Measurements from ENCODE around the gene ZNF808. TPM values are rescaled to one million over a fixed set of nuclear protein-coding genes. Genes with fewer than 3 reads are reported as not detected.

Gene ZNF808
- total and polyA plus RNA-seq, 2 of the 13 experiments (the other 11 are each of a cell fraction or from before 2014, with no cell fraction given): 3.0 to 7.4 TPM

DNA sequence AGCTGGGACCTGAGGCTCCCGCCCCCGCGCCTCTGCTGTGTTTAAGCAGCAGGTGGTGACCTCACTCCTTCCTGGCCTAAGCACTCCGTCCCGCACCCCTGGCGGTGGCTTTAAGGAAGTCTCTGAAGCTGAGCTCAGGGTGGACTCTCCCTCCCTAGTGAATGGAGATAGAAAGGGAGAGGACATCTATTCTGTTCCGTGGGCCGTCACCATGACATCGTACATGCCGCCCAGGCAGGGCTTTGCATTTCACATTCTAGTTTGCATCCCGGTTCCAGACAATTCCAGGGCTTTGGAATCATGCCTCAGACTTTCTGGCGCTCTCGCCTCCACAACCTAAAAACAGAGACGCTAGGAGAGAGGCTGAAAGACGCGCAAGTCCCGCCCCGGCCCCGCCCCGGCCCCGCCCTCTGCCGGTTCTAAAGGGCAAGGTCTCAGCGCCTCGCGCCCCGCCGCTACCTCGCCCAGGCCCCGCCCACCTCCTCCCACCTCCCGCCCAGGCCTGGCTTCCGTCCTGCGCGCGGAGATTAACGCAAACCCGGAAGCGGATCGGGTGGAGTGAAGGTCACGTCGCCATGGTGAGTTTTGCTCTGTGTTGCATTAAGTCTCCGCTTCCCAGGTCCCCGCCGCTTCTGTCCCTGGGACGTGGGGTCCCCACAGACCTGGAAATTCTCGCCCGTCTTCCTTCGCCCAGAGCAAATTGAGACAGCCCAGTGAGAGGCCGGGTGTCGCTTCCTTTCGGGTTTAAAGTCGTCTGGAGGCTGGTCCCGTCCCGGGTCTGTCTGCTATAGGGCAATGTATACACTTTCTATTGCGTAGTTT is at the start of gene ZNF808 (continued):
- TF ChIP-seq, protein P1, sequence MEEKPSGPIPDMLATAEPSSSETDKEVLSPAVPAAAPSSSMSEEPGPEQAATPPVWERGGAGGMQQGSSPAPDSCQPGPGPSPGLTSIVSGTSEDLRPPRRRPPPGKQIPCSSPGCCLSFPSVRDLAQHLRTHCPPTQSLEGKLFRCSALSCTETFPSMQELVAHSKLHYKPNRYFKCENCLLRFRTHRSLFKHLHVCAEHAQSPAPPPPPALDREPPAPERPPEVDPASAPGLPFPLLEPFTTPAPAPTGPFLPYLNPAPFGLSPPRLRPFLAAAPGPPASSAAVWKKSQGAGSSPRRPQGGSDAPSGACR (CRISPR knock-in tag; IDR thresholded peaks at IDR 0.05): no peak
- no peak for TF ChIP-seq CREB1 (IDR thresholded peaks at IDR 0.05)
- TF ChIP-seq CREB1 (CRISPR knock-in tag; IDR thresholded peaks at IDR 0.05): peak; percentile 40; the same call in 1 of the 2 replicates
- TF ChIP-seq, protein P2, sequence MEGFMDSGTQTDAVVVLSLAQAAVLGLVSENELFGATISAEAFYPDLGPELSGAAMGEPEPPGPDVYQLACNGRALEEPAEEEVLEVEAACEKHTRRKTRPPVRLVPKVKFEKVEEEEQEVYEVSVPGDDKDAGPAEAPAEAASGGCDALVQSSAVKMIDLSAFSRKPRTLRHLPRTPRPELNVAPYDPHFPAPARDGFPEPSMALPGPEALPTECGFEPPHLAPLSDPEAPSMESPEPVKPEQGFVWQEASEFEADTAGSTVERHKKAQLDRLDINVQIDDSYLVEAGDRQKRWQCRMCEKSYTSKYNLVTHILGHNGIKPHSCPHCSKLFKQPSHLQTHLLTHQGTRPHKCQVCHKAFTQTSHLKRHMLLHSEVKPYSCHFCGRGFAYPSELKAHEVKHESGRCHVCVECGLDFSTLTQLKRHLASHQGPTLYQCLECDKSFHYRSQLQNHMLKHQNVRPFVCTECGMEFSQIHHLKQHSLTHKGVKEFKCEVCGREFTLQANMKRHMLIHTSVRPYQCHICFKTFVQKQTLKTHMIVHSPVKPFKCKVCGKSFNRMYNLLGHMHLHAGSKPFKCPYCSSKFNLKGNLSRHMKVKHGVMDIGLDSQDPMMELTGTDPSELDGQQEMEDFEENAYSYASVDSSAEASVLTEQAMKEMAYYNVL (CRISPR knock-in tag; IDR thresholded peaks at IDR 0.05; ENCODE audit: borderline replicate concordance): no peak
- TF ChIP-seq RFXANK (CRISPR knock-in tag; IDR thresholded peaks at IDR 0.05): no peak
- TF ChIP-seq, protein P3, sequence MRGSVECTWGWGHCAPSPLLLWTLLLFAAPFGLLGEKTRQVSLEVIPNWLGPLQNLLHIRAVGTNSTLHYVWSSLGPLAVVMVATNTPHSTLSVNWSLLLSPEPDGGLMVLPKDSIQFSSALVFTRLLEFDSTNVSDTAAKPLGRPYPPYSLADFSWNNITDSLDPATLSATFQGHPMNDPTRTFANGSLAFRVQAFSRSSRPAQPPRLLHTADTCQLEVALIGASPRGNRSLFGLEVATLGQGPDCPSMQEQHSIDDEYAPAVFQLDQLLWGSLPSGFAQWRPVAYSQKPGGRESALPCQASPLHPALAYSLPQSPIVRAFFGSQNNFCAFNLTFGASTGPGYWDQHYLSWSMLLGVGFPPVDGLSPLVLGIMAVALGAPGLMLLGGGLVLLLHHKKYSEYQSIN (CRISPR knock-in tag; IDR thresholded peaks at IDR 0.05; ENCODE audit: borderline replicate concordance): no peak
- TF ChIP-seq, protein P4, sequence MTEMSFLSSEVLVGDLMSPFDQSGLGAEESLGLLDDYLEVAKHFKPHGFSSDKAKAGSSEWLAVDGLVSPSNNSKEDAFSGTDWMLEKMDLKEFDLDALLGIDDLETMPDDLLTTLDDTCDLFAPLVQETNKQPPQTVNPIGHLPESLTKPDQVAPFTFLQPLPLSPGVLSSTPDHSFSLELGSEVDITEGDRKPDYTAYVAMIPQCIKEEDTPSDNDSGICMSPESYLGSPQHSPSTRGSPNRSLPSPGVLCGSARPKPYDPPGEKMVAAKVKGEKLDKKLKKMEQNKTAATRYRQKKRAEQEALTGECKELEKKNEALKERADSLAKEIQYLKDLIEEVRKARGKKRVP (CRISPR knock-in tag; IDR thresholded peaks at IDR 0.05): no peak
- TF ChIP-seq, protein P5, sequence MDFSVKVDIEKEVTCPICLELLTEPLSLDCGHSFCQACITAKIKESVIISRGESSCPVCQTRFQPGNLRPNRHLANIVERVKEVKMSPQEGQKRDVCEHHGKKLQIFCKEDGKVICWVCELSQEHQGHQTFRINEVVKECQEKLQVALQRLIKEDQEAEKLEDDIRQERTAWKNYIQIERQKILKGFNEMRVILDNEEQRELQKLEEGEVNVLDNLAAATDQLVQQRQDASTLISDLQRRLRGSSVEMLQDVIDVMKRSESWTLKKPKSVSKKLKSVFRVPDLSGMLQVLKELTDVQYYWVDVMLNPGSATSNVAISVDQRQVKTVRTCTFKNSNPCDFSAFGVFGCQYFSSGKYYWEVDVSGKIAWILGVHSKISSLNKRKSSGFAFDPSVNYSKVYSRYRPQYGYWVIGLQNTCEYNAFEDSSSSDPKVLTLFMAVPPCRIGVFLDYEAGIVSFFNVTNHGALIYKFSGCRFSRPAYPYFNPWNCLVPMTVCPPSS (IDR thresholded peaks at IDR 0.05): no peak
- TF ChIP-seq TP53 (CRISPR knock-in tag; conservative IDR thresholded peaks at IDR 0.05): no peak
- TF ChIP-seq ZNF720 (CRISPR knock-in tag; IDR thresholded peaks at IDR 0.05): no peak
- TF ChIP-seq ZSCAN21 (CRISPR knock-in tag; IDR thresholded peaks at IDR 0.05; ENCODE audit: borderline replicate concordance): no peak
- TF ChIP-seq TBP (CRISPR knock-in tag; IDR thresholded peaks at IDR 0.05): no peak
- peak; percentile 21; the same call in 1 of the 2 replicates for TF ChIP-seq ZMYM4 (CRISPR knock-in tag; IDR thresholded peaks at IDR 0.05)
- TF ChIP-seq ZNF253 (CRISPR knock-in tag; IDR thresholded peaks at IDR 0.05; ENCODE audit: borderline replicate concordance): no peak
- TF ChIP-seq HNF4G (IDR thresholded peaks at IDR 0.05; ENCODE audit: borderline replicate concordance, low read depth, low read length): no peak
- no peak for TF ChIP-seq HNF4G (CRISPR knock-in tag; IDR thresholded peaks at IDR 0.05; ENCODE audit: borderline replicate concordance, low read depth)
- TF ChIP-seq ZNF180 (CRISPR knock-in tag; IDR thresholded peaks at IDR 0.05; ENCODE audit: borderline replicate concordance, low read depth): no peak
- TF ChIP-seq ZNF205 (CRISPR knock-in tag; IDR thresholded peaks at IDR 0.05): peak; percentile 34; the same call in 1 of the 2 replicates
- no peak for TF ChIP-seq KDM1A (CRISPR knock-in tag; IDR thresholded peaks at IDR 0.05)
- no peak for TF ChIP-seq NFKBIZ (CRISPR knock-in tag; IDR thresholded peaks at IDR 0.05)
- TF ChIP-seq, protein P6, sequence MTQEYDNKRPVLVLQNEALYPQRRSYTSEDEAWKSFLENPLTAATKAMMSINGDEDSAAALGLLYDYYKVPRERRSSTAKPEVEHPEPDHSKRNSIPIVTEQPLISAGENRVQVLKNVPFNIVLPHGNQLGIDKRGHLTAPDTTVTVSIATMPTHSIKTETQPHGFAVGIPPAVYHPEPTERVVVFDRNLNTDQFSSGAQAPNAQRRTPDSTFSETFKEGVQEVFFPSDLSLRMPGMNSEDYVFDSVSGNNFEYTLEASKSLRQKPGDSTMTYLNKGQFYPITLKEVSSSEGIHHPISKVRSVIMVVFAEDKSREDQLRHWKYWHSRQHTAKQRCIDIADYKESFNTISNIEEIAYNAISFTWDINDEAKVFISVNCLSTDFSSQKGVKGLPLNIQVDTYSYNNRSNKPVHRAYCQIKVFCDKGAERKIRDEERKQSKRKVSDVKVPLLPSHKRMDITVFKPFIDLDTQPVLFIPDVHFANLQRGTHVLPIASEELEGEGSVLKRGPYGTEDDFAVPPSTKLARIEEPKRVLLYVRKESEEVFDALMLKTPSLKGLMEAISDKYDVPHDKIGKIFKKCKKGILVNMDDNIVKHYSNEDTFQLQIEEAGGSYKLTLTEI (CRISPR knock-in tag; conservative IDR thresholded peaks at IDR 0.05): no peak
- peak; percentile 22 for TF ChIP-seq ZNF781 (CRISPR knock-in tag; IDR thresholded peaks at IDR 0.05; ENCODE audit: borderline replicate concordance, not compliant biosample characterization)
